CD4-positive, alpha-beta T cell treated with Interleukin-17A for 1 hour (primary cell): Measurements from ENCODE around the gene SGO2.
"Not testable (repeated sequence)": the region's sequence is repeated elsewhere in the genome, so short reads cannot be mapped to it uniquely, and the experiment has no call there.

Experiments used
- DNase-seq: peaks from one replicate; pipeline ENCODE4 v3.0.0-alpha.2; 2020

Gene SGO2

GRCh38 chr2:200523158-200523557 is 2.8 kb upstream of the SGO2 start:
- DNase-seq = no peak

GRCh38 chr2:200523604-200524003 is 2.4 kb upstream of the SGO2 start:
- no peak for DNase-seq

GRCh38 chr2:200525066-200525465 is 941 bp upstream of the SGO2 start:
- no peak for DNase-seq

GRCh38 chr2:200525551-200525881 is 491 bp upstream of the SGO2 start:
- DNase-seq = no peak

- DNase-seq = no peak
These were observed 2.2 kb downstream of the SGO2 start for GRCh38 chr2:200528228-200528627.

GRCh38 chr2:200533754-200534153 is 7.7 kb downstream of the SGO2 start:
- no peak for DNase-seq

GRCh38 chr2:200534572-200534971 is 8.6 kb downstream of the SGO2 start:
- DNase-seq = no peak

- no peak for DNase-seq
These were observed 12.1 kb downstream of the SGO2 start for GRCh38 chr2:200538139-200538538.

- no peak for DNase-seq
These were observed 14.8 kb downstream of the SGO2 start for GRCh38 chr2:200540793-200541192.

GRCh38 chr2:200566596-200566995 is 40.6 kb downstream of the SGO2 start:
- not testable (repeated sequence) for DNase-seq

- no peak for DNase-seq
These were observed 41.9 kb downstream of the SGO2 start for GRCh38 chr2:200567932-200568331.

GRCh38 chr2:200575957-200576356 is 50.0 kb downstream of the SGO2 start:
- peak; percentile 42 for DNase-seq

GRCh38 chr2:200577027-200577426 is 51.0 kb downstream of the SGO2 start:
- DNase-seq = no peak

- DNase-seq = peak; percentile 27
These were observed 52.8 kb downstream of the SGO2 start for GRCh38 chr2:200578778-200579177.

- DNase-seq = no peak
These were observed 58.6 kb downstream of the SGO2 start for GRCh38 chr2:200584639-200585038.

- DNase-seq = no peak
These were observed 59.3 kb downstream of the SGO2 start for GRCh38 chr2:200585340-200585729.

- DNase-seq = peak; percentile 10
These were observed 60.0 kb downstream of the SGO2 start, which contains the start of gene AOX1 for GRCh38 chr2:200585730-200586643. AOX1 (plus strand) TSS chr2:200586014; CDS start chr2:200586109, 95 bp downstream.

- no peak for DNase-seq
These were observed 60.6 kb downstream of the SGO2 start for GRCh38 chr2:200586644-200586975.

GRCh38 chr2:200587007-200587616 is 61.1 kb downstream of the SGO2 start:
- no peak for DNase-seq

GRCh38 chr2:200588076-200588678 is 62.2 kb downstream of the SGO2 start:
- DNase-seq = no peak

GRCh38 chr2:200590090-200590489 is 64.1 kb downstream of the SGO2 start:
- no peak for DNase-seq

- DNase-seq = no peak
These were observed 65.3 kb downstream of the SGO2 start for GRCh38 chr2:200591308-200591707.

- no peak for DNase-seq
These were observed 66.5 kb downstream of the SGO2 start for GRCh38 chr2:200592406-200593075.

- no peak for DNase-seq
These were observed 67.9 kb downstream of the SGO2 start for GRCh38 chr2:200593905-200594304.
